Activated CD4-positive, CD25-positive, alpha-beta regulatory T cell (primary cell): ENCODE data around the gene XPC.
"Not testable (repeated sequence)": the region's sequence is repeated elsewhere in the genome, so short reads cannot be mapped to it uniquely, and the experiment has no call there.

ENCODE experiments used
- DNase-seq, 4 experiments: peaks; one replicate each; lab custom pipeline; 2025; lab: John Stamatoyannopoulos, UW

The XPC gene

DNA sequence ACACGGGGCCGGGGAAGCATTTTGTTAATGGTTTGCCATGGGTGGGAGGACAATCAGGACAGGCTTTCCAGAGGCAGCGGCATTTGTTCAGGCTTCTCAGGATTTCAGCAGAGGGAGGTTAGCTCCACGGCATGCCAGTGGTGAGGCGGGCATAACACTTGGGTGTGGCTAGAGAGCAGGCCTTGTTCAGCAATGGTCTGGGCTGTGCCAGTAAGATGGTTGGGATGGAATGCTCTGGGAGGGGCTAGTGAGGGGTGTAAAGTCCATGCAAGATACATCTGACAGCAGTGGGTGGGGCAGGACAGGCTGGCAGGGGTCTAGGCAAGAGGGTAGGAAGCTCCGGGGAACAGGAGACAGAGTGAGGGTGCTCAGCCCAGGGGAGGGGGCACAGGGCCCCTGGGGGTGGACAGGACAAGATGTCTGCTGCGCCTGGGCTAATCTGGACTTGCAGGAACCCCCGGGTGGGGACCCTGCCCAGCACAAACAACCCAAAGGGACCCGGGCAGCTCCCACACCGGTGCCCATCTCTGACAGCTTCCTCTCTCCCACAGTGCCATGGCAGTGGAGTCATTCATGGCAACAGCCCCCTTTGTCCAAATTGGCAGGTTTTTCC is 45.1 kb downstream of the XPC start:
- DNase-seq: no peak

DNA sequence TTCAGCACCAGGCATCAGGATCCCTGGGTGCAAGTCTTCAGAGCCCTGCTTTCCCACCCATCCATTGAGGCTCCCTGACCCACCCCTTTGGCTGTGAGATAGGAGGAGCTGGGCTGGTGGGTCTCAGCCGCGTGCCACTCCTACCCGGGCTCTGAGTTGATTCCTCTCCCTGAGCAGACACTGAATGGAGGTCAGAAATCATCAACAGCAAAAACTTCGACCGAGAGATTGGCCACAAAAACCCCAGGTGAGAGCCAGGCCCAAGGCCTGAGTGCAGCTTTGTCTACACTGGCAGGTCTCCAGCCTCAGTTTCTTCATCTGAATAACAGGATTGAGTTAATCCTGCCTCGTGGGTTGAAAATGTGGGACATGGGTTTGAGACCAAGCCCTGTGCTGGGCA is 45.7 kb downstream of the XPC start:
- DNase-seq: no peak

DNA sequence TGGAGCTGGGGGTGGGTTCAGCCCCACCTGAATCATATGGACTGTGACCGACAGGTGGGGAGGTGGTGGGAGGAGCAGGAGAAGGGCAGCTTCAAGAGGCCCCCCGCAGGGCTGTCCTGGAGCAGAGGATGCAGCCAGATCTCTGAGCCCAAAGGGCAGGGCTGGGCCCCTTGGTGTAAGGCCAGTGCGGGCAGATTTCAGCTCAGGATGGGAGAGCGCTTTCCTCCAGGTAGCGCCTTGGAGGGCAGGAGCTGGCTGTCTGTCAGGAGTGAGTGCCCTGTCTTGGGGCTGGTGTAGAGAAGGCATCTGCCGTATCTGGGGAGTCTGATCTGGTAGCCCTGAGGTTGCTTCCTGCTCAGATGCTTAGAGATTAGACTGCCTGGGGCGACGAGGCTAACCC is 46.3 kb downstream of the XPC start:
- DNase-seq: no peak

DNA sequence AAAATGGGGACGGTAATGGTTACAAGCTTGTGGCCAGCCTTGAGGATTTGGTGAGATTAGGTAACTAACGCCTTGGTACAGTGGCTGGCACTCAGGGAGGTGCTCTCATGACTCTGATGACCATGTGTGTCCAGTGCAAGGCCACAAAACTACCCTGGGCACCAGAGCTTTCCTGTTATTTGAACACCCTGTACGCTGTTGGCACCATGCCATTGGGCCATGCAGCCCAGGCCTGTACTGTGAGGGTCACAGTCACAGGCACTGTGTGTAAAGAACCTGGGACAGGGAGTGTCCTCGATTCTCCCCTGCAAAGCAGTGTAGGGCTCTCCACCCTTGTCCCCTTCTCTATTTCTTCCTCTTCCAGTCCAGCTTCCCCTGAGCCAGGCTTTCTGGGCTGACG is 47.3 kb downstream of the XPC start:
- no peak for DNase-seq

DNA sequence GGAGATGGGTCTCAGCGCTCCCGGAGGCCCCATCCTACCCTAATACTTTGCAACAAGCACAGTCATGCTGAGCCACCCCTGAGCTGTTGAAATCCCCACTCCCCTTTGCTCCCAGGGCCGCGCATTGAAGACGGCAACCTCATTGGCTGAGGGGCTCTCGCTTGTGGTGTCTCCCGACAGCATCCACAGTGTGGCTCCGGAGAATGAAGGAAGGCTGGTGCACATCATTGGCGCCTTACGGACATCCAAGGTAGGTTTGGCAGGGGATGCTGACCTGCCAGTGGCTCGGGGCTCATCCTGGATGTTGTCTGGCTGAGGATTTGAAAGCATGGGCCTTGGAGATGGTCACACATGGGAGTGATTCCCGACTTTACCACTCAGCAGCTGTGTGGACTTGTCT is 47.7 kb downstream of the XPC start:
- no peak for DNase-seq

DNA sequence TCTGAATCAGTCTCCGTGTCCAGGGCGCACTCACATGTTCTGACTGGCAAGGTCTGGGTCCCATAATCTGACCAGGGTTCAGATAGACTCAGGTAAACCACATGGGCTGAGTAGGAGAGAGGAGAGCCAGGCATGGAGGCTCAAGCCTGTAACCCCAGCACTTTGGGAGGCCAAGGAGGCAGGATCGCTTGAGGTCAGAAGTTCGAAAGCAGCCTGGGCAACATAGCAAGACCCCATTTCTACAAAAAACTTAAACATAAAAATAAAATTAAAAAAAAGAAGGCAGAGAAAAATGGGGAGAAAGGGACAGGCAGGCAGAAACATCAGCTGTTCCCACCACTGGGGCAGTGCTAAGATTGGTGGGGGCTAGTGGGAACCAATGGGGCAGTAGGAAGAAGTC is 48.2 kb downstream of the XPC start:
- no peak for DNase-seq

DNA sequence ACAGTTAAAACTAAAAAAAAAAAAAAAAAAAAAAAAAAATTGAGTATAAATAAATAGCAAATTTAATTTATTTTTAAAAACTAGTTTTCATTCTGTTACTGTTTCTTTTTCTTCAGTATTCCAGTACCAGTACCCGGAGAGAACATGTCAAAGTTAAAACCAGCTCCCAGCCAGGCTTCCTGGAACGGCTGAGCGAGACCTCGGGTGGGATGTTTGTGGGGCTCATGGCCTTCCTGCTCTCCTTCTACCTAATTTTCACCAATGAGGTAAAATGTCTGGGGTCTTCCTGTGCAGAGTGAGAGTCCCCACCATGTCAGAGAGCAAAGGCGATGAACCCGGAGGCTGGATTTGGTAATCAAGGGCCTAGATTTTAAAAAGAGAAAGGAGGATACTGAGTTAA is 49.1 kb downstream of the XPC start:
- DNase-seq: no peak

DNA sequence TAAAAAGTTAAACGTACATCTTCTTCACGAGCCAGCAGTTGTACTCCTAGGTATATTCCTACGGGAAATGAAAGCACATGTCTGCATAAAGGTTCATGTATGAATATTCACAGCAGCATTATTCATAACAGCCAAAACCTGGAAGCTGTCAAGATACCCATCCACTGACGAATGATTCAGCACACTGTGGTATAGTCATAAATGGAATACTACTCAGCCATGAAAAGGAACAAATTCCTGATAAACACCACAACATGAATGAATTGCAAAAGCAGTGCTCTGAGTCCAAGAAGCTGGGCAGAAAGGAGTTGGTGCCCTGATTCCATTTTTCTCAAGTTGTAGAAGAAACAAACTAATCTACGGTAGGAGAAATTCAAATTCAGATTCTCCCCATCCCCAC is 49.7 kb downstream of the XPC start:
- DNase-seq: no peak

DNA sequence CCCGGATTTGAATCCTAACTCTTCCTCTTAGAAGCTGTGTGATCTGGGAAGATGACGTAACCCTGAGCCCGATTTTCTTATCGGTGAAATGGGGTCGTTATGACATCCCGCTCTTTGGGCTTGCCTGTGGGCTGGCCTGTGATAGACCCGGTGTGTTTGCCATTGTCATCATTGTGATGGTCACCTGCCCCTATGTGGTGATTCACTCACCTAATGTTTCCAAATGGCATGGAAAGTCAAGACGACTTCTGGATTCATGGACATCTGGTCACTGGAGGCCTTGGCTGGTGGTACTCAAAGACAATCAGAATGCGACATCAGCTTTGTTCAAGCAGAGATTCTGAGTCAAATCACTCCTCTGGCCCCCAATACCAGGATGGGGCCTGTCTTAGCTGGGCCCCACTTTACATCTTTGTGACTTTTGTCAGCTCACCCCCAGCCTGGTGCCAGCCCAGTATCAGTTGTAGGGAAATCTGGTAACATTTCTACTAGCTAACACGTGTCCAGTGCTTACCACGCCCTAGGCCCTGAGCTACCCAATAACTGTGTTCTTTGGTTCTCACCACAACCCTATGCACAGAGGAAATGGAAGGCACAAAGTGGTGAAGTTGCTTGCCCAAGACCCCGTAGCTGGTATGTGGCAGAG is 50.8 kb downstream of the XPC start:
- DNase-seq: no peak

DNA sequence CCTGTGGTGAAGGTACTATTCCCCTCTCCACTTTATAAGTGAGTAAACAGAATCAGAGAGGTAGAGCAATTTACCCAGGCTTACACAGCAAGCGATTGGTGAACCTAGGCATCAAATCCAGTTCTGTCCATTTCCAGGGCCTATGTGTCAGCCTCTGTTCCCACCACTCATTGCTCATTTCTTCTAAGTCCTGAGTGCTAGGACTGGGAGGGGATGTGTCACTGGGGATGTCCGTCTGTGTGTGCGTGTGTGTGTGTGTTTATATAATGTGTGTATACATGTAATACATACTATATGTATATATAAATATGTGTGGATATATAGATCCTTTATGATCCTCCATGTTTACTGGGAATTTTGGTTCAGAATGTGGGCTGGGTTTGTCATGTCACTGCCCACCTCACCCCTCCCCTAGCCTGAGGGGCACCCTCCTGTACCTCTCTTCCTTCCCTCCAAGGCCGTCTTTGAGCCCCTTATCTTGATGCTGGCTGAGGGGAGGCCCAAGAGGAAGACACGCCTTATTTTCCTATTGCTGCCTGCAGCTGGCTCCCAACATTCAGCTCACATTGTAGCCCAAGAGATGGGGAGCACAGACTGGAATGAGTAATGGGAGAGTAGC is 51.4 kb downstream of the XPC start:
- DNase-seq: no peak

DNA sequence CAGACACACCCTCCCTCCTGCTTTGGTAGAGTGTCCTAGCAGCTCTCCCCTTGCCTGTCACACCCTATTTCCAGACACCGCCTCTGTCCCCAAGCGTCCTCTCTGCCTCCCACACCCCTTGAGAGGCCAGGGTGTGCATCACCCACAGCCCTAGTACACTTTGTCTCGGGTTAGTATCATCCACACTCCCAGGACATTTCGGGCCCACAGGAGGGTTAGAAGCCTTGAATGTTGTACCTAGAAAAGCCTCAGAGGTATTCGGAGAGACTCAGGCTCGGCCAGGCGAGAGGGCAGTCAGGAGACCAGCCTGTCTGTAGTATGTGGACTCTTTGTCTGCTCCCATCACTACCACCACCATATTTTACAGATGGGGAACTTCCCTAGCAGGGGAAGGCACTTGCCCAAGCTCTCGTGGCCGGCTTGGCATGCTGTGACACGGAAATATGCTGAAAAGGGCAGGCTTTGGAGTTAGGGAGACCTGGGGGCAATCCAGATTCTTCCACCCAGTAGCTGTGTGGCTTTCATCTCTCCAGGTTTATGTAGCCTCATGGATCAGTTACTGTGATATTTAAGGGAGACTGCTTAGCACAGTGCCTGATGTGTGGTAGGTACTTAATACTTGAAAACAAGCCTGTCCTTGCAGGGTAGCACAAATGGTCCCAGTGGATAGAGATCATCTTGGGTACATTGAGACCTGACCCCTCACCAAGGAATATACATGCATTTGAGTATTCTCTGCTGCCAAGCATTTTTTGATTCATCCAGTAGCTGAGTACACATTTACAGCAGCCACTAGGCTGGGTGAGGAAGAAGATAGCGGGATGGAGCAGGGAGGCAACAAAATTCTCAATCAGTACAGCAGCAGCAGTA is 52.1 kb downstream of the XPC start:
- no peak for DNase-seq

DNA sequence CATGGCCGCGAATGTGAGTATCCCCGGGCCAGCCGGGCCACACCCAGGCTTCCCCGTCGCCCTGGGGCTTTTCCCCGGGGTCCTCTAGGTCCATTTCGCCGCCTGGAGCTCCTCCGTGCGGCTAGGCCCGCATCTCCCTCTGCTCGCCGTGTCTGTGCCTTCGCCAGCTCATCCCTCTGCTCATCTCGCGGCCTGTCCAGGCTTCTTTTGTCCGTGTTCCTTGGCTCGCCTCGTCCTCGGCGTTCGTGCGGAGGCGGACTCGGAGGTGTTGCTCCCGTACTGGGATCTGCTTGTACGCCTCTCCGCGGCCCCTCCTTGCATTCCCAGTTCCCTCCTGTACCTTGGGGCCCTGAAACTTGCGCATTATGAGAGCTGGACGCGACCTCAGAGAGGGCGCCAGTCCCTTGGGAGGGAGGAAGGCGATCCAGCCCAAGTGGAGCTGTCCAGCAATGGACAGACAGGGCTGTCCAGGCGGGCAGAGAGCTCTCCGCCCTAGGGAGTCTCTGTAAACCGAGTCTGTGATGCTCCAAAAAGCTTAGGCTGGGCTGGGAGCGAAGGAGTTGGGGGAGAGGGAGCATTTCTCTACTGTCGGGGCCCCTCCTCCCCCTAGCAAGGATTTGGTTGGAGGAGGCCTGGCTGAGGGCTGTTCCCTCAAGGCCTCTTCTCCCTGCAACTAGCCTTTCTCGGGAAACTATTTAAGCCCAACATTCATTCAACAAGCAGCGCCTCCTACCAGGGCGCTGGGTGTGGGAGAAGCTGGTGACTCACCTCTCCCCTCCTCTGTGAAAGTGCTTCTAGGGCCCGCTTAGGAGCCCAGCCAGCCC is 53.0 kb downstream of the XPC start:
- peak in 3 of 4 experiments; percentile 24 to 28 (median 26) for DNase-seq

DNA sequence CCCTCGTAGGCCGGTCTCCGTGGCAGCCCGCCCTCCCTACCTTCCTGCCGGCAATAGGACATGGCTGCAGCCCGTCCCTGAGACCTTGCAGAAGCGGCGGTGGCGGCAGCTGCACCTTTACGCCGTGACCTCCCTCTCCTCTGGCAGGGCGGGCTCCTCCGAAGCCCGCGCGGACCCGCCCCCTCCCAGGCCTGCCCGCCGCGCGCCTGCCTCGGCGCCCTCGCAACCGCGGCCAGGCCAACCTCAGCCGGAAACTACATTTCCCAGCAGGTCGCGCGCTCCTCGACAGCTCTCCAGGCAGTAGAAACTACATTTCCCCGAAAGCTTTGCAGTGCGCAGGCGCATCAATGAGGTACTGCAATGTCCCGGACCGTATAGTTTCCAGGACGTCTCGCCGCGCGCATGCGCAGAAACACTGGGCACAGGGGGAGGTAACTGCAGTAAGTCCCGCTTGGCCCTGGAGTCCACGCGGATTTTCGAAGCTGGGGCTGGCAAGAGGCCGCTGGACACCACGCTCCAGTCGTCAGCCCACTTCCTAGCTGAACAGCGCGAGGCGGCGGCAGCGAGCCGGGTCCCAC is 53.7 kb downstream of the XPC start, which contains the start of the genes CHCHD4 and TMEM43:
Gene CHCHD4 (minus strand): TSS at position 256 of the 578 bp plus-strand sequence. CDS start 194 bp downstream, at position 62.
Gene TMEM43 (plus strand): TSS at position 438 of the 578 bp plus-strand sequence. CDS start 142 bp downstream, outside the sequence.
- peak; percentile 94 to 97 (median 96) for DNase-seq

DNA sequence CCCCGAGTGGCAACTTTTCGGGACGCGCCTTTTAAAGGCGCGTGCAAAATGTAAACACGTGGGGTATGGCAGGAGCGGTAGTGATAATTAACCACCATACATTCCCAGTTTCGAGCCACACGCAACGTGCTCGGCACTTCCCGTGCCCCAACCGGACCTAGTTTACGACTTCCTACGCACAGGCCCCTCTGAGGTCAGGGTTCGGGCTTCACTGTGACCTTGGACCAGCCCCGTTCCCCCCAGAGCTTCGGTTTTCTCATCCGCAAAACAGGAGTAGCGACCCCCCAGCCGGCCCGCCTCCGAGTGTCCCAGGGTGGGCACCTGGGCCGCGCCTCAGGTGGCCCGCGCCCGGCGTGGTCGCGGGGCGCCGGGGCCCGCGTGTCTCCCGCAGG is 54.2 kb downstream of the XPC start:
- peak in 1 of 4 experiments; percentile 54 for DNase-seq

DNA sequence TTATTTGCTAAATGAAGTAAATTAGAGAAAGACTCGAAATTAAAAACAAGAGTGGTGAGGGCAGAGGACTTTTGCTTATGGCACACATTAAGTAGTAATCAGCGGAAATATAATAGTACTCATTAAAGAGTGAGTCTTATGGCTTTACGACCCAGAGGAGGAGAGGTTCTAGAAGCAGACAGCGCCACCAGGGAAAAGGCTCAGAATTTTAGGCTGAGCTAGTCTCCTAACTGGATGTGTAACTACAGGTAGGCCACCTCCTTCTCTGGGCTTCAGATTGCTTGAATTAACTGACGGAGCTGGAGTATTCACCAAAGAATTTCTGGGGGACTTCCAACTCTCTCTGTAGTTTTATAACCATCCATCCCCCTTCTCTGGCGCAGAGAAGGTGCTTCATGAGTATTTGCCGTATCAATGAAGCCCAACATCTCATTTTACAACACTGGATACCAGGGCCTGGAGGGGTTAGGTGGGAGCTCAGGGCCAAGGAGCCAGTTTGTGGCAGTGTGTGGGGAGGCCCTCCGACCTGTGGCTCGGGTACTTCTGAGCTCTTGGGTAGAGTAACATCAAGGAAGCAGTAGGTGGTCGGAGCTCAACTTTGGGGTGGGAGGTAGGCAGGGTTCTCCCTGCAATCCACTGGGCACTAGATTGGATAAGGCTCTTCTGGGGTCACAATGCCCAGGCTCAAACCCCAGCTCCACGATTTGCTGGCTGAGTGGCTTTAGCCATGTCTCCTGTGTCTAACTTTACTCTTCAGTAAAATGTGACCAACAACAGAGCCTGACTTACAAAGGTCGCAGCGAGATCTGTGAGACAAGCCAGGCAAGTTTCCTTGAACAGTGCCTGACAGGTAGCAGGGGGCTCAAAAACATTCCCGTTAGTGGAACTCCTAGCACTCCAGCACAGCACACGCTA is 54.8 kb downstream of the XPC start:
- no peak for DNase-seq

DNA sequence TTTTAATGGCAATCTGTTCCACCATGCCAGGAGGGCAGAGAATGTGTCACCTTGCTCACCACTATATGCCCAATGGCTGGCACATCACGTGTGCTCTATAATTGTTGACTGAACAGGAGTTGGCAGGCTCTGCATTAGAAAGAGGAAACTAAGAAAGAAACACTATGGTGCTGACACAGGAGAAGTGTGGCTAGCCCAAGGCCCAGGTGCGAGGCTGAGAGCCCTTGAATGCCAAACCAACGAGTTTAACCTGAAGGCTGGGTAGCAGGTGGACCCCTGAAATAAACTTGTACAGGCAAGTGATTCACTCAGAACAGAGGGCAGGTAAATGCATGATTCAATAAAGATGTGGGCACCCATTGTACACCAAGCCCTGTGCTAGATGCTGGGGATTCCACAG is 56.1 kb downstream of the XPC start:
- DNase-seq: no peak

DNA sequence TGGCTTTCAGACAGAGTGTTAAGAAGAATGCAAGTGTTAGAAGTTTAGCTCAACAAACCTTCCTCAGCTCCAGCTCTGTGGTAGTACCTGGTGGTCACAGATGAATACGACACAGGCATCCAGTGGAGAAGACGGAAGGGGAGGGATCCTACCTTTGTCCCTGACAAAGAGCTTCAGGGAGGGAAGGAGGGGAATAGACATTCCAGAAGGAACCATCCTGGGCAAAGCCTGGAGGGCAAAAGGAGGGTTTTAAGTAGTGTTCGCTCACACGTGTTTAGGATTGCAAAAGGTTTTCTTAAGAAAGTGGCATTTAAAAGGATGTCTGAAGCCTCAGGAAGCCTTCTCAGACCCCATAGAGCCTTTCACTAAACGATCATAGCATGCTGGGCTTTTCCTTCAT is 56.5 kb downstream of the XPC start:
- no peak for DNase-seq

DNA sequence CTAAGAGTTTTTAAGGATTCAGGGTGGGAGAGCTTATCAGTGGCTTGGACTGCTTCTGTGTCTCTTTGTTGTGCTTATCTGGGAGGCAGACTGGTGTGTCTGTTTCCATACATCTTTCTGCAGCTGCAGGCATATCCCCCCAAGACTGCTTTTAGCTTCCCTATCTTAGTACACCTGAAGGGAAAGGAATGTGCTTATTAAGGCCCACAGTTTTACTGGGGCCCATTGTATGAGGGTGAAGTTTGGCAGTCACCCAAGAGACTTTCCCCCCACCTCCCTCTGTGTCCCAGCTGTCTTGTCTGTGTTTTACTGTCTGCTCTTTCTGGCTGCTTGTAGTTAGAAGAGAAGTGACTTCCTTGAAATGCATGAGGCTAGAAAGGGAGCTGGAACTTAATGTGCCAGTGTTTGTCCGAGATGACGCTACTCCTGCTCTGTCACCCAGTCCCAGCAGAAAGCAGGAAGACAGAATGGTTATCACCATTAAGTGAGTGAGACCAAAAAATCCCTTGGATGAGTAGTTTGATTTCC is 57.4 kb downstream of the XPC start:
- DNase-seq: not testable (repeated sequence)

DNA sequence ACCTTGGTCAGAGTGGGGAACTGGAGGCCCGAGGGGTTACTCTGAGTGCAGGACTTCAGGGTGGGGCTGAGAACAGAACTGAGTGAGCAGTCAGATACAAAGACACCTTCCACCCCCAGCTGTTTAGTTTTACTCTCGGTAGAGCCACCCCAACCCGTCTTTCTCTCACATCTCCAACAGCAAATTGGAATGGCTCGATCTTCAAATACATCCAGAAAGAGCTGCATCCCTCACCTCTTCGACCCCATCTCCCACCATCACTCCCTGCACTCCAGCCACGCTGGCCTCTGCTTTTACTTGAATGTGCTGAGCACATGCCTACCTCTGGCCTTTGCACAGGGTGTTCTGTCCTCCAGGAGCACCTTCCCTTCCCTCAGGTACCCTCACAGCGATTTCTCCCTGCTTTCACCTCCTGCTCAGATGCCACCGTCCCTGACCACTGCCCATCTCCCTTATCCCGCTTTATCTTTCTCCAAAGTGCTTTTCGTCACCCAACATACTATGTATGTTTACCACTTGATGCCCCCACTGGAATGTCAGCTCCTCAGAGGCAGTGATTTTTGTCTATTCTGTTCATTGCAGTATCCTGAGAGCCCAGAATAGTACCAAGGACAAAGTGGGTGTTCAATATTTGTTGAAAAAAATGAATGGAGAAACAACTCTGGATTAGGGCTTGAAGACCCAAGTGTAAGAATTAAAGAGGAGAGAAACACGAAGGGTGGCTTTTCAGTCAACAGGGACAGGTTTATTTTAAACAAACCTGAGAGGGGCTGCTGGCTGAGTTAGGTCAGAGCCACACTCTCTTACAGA is 58.1 kb downstream of the XPC start:
- DNase-seq: no peak
